Activated CD4-positive, alpha-beta T cell treated with anti-CD3 and anti-CD28 coated beads for 36 hours (primary cell): ENCODE measurements around the gene GALK2. TPM values are rescaled to one million over a fixed set of nuclear protein-coding genes. Genes with fewer than 3 reads are reported as not detected.
A peak's percentile ranks its signal among the peaks of the same experiment; 100 is the strongest.
"Not testable (repeated sequence)": the region's sequence is repeated elsewhere in the genome, so short reads cannot be mapped to it uniquely, and the experiment has no call there.

Experiments
- ATAC-seq: fragments of 200-7000 bp; cut with Tn5 transposase; one replicate; pipeline ENCODE4 v1.10.0; 2021; ENCODE audit warnings: mild to moderate bottlenecking, moderate library complexity
- CTCF ChIA-PET: fragments of 350-600 bp; sonication (Branson Sonifier 250); formaldehyde crosslinking; loops from one replicate; lab custom pipeline; 2021; ENCODE audit warnings: antibody characterized with exemption; lab: Charles Lee
- POLR2A ChIA-PET: fragments of 350-600 bp; sonication (Branson Sonifier 250); formaldehyde crosslinking; loops from one replicate; lab custom pipeline; 2021; ENCODE audit warnings: antibody characterized with exemption, inconsistent platforms; lab: Charles Lee
- DNase-seq: peaks from one replicate; pipeline ENCODE4 v3.0.0-alpha.2; 2020
- H3K27ac Mint-ChIP-seq: one replicate; pipeline ENCODE4 v1.8.0; 2021; ENCODE audit warnings: mixed read lengths
- H3K27me3 Mint-ChIP-seq: one replicate; pipeline ENCODE4 v1.8.0; 2021; ENCODE audit warnings: mixed read lengths
- H3K36me3 Mint-ChIP-seq: one replicate; pipeline ENCODE4 v1.8.0; 2021; ENCODE audit warnings: low read depth, mixed read lengths
- H3K4me1 Mint-ChIP-seq: one replicate; pipeline ENCODE4 v1.8.0; 2021; ENCODE audit warnings: mixed read lengths
- H3K4me3 Mint-ChIP-seq: one replicate; pipeline ENCODE4 v1.8.0; 2021; ENCODE audit warnings: mild to moderate bottlenecking, moderate library complexity, mixed read lengths
- H3K9me3 Mint-ChIP-seq: one replicate; pipeline ENCODE4 v1.8.0; 2021; ENCODE audit warnings: low read depth, mixed read lengths
- intact Hi-C, 2 experiments: fragments of 100-400 bp; cut with DNase I in 1 of 2; cut with micrococcal nuclease in 1 of 2; formaldehyde crosslinking; loops; one replicate each; pipeline versions ENCODE4 v1.14.2 to v1.15.1; 2022 to 2024; cut with DNase I, micrococcal nuclease
- total RNA-seq, 2 experiments: library from RNA; stranded (reverse); gene quantifications; one replicate each; pipeline ENCODE4 v1.2.3, GENCODE V29; 2021

The GALK2 gene
- total RNA-seq, 2 experiments from 2014 or later, result 19.9 to 27.1 TPM

DNA sequence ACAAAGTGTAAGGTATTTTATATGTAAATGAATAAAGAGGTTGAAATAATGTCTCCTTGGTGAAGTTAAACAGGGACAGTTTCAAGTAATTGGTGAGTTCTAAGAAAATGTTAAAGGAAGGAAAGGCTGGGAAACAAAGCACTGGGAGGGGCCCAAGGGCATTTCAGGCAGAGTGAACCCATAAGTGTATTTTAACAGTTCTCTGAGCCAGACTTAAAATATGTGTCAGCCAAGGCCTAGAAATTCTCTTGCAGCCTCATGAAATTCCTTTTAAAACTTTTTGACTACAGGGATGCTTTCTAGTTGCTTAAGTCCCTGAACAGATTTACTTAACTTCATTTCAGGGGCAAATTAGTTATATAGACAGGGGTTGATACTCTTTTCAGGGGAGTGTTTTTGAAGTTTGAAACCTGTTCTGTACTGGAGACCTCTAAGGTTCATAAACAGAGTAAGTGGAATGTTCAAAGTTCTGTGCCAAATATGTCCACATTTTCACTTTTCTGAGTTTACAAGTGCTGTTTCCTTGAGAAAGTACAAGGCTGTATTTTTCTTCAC lies 77.6 kb downstream of the GALK2 start:
- DNase-seq, result no peak
- CTCF ChIA-PET, result interaction anchor here (3.3 kb wide), 1 partner anchor 12 kb away, joined by 13 read pairs; no protein-coding TSS in a partner anchor

DNA sequence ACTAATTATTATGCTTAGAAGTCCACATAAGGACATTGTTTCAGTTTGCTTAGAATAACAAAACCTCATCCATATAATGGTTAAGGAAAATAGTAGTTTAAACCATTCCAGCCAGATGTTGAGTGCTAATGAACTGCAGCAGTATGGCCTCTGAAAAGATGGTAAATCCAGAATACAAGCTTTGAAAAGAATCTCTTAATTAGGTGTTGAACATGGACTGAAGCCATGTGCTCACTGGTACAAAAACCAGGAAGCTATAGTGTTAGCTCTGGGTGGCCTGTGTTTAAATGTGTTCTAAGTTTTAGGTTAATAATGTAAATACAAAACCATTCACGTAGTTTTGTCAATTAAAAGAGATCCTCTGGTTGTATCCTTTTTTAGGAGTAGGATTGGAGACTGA lies 78.2 kb downstream of the GALK2 start:
- Mint-ChIP-seq H3K36me3 (peaks cover 50% of the 10 kb centered on the region), H3K4me1 (peaks cover 2% of the 10 kb centered on the region), H3K4me3 (no peak overlapping the region), H3K9me3 (peaks cover 4% of the 10 kb centered on the region), H3K27me3 (no peaks in the 10 kb centered on the region), H3K27ac (no peak overlapping the region)
- intact Hi-C loops, result no loop called here
- POLR2A ChIA-PET, result no interaction called here
- no peak for ATAC-seq
- CTCF ChIA-PET, result no interaction called here
- no peak for DNase-seq

More for the DNA sequence above, 77.6 kb downstream of the GALK2 start:
- no peak overlapping the region for H3K4me3 Mint-ChIP-seq
- peaks cover 57% of the 10 kb centered on the region for H3K36me3 Mint-ChIP-seq
- POLR2A ChIA-PET, result no interaction called here
- ATAC-seq, result no peak
- no peaks in the 10 kb centered on the region for H3K27me3 Mint-ChIP-seq
- H3K9me3 Mint-ChIP-seq, result peaks cover 4% of the 10 kb centered on the region
- intact Hi-C loops, result no loop called here
- no peak overlapping the region for H3K27ac Mint-ChIP-seq
- no peaks in the 10 kb centered on the region for H3K4me1 Mint-ChIP-seq

DNA sequence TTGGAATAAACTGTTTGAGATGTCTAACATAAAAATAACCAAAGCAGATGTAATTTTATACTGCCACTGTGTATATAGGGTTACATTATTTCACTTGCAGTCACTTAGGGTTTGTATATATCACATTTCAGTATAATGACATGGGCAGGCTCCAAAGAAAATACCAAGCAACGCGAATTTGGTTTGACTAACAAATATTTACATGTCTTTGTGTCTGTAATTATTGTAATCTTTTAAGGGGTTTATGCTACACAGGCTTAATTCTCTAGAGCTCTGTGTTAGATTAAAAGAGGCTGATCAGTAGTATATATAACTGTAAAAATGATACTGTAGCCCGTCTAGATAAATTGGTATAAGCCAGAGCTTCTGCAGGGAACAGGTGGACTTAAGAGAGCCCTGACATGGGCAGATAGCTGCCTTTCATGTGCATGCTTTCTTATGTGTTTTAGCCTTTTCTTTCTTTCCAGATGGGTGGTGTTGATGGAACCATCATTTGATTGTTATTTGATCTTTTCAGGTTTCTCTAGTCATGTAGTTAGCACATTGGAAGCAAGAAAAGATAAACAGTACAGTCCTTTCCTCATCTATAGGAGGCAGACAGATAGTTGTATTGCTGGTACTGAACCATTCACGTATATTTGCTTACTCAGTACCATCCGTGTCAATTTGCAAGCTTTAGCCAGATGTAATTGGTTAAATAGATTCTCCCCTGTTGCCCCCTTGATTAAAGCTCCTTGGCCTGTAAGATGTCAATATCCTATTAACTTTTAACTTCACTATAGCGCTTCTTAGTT lies 86.1 kb downstream of the GALK2 start:
- Mint-ChIP-seq H3K9me3 (peaks cover 4% of the 10 kb centered on the region), H3K36me3 (peaks cover 25% of the 10 kb centered on the region), H3K27ac (no peak overlapping the region), H3K4me1 (peaks cover 2% of the 10 kb centered on the region), H3K4me3 (no peak overlapping the region), H3K27me3 (no peaks in the 10 kb centered on the region)
- no peak for ATAC-seq
- no peak for DNase-seq
- intact Hi-C loops, result no loop called here
- CTCF ChIA-PET, result interaction anchor here (1.0 kb wide), 1 partner anchor 394 kb away, joined by 3 read pairs; no protein-coding TSS in a partner anchor
- POLR2A ChIA-PET, result no interaction called here

DNA sequence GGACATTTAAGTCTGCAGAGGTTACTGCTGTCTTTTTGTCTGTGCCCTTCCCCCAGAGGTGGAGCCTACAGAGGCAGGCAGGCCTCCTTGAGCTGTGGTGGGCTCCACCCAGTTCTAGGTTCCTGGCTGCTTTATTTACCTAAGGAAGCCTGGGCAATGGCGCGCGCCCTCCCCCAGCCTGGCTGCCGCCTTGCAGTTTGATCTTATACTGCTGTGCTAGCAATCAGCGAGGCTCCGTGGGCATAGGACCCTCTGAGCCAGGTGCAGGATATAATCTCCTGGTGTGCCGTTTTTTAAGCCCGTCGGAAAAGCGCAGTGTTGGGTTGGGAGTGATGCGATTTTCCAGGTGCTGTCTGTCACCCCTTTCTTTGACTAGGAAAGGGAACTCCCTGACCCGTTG lies 95.1 kb downstream of the GALK2 start:
- H3K36me3 Mint-ChIP-seq, result peaks cover 21% of the 10 kb centered on the region
- intact Hi-C loops, POLR2A ChIA-PET, H3K4me3 Mint-ChIP-seq, H3K9me3 Mint-ChIP-seq, H3K27me3 Mint-ChIP-seq, H3K27ac Mint-ChIP-seq, ATAC-seq, DNase-seq, CTCF ChIA-PET, H3K4me1 Mint-ChIP-seq: not testable (repeated sequence)

DNA sequence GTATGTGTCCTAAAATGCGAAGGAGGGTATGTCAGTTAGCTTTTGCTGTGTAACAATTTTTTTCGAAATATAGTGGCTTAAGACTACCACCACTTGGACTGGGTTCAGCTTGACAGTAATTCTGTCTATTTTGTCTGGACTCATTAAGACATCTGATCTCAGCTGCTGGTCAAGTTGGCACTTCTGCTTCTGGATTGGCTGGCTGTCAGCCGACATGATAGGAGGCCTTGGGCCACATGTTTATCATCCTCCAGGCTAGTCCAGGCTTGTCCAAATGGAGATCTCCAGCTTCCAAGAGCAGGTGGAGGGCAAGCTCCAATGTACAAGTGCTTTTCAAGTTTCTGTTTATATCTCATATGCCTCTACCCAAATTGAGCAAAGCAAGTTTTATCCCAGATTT lies 95.9 kb downstream of the GALK2 start:
- Mint-ChIP-seq H3K36me3 (peaks cover 20% of the 10 kb centered on the region), H3K4me3 (no peak overlapping the region), H3K9me3 (no peaks in the 10 kb centered on the region), H3K4me1 (peaks cover 7% of the 10 kb centered on the region), H3K27ac (no peak overlapping the region), H3K27me3 (no peaks in the 10 kb centered on the region)
- intact Hi-C loops, result no loop called here
- ATAC-seq (no peak), DNase-seq (no peak)
- ChIA-PET POLR2A (no interaction called here), CTCF (no interaction called here)

DNA sequence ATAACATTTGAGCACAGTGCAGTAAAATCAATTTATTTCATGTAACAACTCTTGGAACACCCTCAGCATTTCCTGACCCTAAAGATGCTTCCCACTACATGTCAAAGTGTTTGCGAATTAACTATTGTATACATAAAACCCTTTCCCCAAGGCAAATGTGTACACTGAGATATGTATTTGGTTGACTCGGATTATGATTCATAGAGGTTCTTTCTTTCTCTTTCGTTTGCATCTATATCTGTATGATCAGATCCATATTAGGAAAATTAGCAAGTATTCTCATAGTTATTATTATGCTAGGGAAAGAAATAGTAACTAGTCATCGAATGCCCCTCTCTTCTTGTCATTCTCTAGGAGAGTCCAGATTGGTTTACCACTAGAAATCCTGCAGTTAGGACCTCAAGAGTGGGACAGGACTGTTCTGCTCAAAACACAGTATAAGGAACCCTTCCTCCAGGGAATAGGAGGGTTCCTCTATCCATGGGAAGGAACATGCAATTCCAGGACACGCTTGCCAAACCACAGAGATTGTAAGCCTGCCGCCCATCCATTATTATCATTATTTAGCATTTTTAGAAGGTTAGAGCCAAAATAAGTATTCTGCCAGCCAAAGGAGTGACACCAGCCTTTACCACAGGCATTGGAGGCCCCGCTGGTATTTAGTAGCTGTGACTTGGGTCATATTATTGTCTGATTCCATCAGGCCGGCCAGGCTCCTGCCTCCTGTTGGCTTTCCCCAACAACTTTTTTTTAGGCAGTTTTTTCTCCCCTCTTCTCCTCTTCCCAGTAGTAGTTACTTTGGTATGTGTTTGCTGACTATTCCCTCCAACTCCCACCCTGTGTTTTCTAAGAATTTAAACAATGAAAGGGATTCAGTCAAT lies 100.7 kb downstream of the GALK2 start:
- ATAC-seq, result peak; percentile 42
- no peak overlapping the region for H3K4me3 Mint-ChIP-seq
- intact Hi-C loops, result no loop called here
- POLR2A ChIA-PET, result no interaction called here
- peaks cover 15% of the 10 kb centered on the region for H3K36me3 Mint-ChIP-seq
- H3K27ac Mint-ChIP-seq, result no peak overlapping the region
- H3K27me3 Mint-ChIP-seq, result no peaks in the 10 kb centered on the region
- peaks cover 9% of the 10 kb centered on the region for H3K4me1 Mint-ChIP-seq
- CTCF ChIA-PET, result no interaction called here
- DNase-seq, result no peak
- no peaks in the 10 kb centered on the region for H3K9me3 Mint-ChIP-seq

DNA sequence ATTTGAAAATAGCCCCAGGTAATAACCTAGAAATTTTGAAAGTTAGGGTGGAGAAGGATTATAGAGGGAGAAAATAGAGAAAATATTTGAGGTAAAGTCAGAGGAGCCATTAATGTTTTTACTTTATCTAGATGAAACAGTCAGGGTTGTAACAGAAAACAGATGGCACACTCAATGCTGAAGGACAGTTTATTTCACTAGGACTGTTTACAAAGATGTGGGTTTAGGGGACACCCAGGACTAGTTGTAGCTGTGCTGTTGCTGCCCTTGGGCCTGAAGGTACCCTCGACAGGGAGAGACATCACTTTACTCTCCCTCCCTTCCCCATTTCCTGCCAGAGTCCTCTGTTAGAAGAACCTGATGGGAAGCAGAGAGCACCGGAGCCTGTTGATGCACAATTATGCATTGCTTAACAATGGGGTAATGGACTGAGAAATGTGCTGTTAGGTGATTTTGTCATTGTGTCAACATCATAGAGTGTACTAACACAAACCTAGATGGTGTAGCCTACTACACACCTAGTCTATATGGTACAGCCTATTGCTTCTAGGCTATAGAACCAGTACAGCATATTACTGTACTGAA lies 103.8 kb downstream of the GALK2 start:
- H3K4me3 Mint-ChIP-seq, result no peak overlapping the region
- H3K27me3 Mint-ChIP-seq, result no peaks in the 10 kb centered on the region
- CTCF ChIA-PET, result no interaction called here
- no peak for DNase-seq
- H3K4me1 Mint-ChIP-seq, result peaks cover 9% of the 10 kb centered on the region
- no peaks in the 10 kb centered on the region for H3K9me3 Mint-ChIP-seq
- ATAC-seq, result no peak
- no peak overlapping the region for H3K27ac Mint-ChIP-seq
- POLR2A ChIA-PET, result no interaction called here
- H3K36me3 Mint-ChIP-seq, result peaks cover 11% of the 10 kb centered on the region
- intact Hi-C loops, result no loop called here

DNA sequence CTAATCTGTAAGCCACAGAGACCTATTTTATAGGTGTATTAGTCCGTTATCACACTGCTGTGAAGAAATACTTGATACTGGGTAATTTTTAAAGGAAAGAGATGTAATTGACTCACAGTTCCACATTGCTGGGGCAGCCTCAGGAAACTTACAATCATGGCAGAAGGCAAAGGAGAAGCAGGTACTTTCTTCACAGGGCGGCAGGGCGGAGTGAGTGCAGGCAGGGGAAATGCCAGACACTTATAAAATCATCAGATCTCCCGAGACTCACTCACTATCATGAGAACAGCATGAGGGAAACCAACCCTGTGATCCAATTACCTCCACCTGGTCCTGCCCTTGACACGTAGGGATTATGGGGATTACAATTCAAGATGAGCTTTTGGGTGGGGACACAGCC lies 108.7 kb downstream of the GALK2 start:
- peaks cover 29% of the 10 kb centered on the region for H3K36me3 Mint-ChIP-seq
- ATAC-seq, result no peak
- H3K9me3 Mint-ChIP-seq, result no peaks in the 10 kb centered on the region
- ChIA-PET POLR2A (no interaction called here), CTCF (no interaction called here)
- no peaks in the 10 kb centered on the region for H3K4me1 Mint-ChIP-seq
- intact Hi-C loops, result no loop called here
- H3K27ac Mint-ChIP-seq, result no peak overlapping the region
- no peak overlapping the region for H3K4me3 Mint-ChIP-seq
- no peaks in the 10 kb centered on the region for H3K27me3 Mint-ChIP-seq
- DNase-seq, result no peak

DNA sequence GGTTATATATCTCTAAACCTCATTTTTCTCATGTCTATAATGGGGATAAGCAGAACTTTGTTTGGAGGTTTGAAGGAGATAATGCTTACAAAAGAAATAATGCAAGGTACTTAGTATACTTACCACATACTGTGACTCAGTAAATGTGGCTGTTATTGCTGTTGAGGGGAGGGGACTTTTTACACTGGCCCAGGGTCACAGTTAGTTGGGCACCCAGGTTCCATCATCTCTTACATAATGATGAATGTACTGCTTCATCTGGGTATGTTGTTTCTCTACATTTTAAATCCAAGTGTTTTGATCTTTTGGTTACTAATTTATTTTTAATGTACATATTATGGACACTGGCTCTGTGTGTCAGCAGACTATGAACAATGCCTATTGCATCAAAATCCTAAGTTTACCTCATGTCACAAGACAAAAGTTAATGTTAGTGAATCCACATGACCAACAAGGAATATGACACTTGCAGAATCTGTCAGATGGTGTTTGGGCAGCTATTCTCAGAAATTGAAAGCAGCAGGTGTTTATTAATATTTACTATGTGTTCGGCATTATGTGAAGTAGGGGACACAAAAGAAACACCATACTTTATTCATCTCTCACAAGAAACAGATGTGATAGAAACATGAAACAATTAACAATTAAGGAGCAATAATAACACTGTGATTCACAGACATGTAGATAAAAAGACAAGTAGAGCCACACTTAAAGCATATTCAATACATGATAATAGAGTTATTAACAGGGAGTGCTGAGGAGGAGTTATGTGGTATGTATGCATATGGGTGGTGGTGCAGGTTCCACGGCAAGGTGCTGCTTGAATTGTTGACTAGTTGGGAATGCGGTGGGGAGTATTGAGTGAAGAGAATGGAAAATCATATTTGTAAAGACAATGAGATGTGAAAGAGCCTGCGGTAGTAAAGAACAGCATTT lies 109.7 kb downstream of the GALK2 start:
- Mint-ChIP-seq H3K4me1 (no peaks in the 10 kb centered on the region), H3K4me3 (no peak overlapping the region), H3K27ac (no peak overlapping the region), H3K9me3 (no peaks in the 10 kb centered on the region), H3K36me3 (peaks cover 36% of the 10 kb centered on the region), H3K27me3 (no peaks in the 10 kb centered on the region)
- no peak for DNase-seq
- CTCF ChIA-PET, result no interaction called here
- POLR2A ChIA-PET, result no interaction called here
- intact Hi-C loops, result no loop called here
- no peak for ATAC-seq

DNA sequence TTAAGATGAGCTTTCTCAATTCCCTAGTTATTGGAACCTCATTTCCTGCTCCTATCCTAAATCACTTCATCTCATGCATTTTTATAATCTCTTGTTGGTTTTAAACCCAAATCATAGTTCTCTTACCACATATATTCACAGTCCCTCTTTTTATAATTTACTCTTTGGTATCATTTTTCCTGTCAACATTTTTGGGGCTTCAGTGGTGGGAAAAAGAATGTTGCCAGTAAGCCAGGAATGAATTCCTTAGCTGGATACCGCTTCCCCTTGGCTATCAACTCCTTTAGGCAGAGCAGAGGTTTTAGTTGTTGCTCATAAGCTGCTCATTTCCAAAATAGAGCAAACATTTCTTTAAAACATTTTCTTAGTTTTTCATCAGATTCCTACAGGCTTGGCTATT lies 112.3 kb downstream of the GALK2 start:
- no peak for DNase-seq
- ChIA-PET CTCF (interaction anchor here (0.7 kb wide), 1 partner anchor 13 kb away, joined by 3 read pairs; no protein-coding TSS in a partner anchor), POLR2A (no interaction called here)
- Mint-ChIP-seq H3K36me3 (peaks cover 49% of the 10 kb centered on the region), H3K4me3 (no peak overlapping the region), H3K27ac (no peak overlapping the region), H3K27me3 (no peaks in the 10 kb centered on the region), H3K9me3 (no peaks in the 10 kb centered on the region), H3K4me1 (peaks cover 14% of the 10 kb centered on the region)
- ATAC-seq, result no peak
- intact Hi-C loops, result no loop called here
